ENCODE data around the gene DEPDC5.

DEPDC5 gene

DNA sequence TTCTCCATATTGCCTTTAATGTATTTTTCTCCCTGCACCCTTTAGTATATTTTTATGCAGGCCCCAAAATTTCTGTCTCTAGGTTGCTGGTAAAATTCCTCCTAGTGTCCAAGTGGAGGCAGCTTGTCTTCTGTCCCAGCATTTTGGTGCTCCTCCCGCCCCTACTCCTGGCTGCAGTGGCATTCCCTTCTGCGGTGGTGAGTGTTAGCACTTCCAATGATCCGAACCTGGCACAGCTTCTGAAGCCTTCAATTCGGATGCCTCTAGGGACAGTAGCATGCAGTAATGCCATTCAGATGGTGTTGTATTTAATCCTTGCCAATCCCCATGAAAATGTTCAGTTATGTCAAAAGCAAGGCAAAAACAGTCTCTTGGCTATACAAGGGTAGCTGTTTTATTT is 196.4 kb downstream of the DEPDC5 start:
- DNase-seq (ENCODE audit: low read depth), result no peak

DNA sequence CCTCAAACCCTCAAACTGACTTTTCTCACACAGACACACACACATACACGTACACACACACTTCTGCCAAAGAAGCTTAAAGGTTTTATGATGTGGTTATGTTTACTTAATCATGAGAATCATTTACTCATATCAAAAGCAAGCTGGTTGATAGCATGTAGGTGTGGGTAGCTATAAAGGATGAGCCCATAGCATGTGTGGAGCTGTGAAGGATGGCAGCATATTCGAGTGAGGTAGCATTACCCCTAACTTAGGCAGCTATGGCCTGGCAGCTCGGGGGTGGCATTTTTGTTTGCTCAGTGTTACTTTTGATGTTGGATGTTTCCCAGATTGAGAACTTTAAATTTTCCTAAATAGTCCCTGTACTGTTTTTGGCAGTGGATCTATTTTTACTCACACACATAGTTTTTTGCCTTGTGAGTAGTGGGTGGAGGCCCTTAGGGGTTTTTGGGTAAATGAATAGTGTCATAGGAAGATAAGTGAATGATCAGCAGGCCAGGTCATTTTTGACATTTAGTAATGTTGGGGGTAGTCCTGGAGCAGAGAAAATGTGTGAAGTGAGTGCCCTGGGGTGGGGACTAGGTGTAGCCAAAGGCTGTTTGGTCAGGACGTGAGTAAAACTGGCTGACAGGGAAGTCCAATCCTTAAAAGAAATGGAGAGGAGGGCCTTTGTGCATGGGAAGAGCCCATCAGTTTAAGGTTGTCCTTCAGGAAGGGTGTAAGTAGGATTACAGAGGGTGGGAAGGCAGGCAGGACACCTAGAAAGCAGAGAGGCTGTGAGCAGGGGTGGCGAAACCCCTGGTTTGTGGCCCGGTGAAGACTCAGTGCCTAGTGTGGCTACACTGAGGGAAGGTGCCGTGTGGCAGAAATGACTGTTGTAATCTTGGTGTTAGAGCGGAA is 197.6 kb downstream of the DEPDC5 start:
- DNase-seq (ENCODE audit: low read depth), result no peak

- DNase-seq (ENCODE audit: low read depth), result peak; percentile 43
Measured at GRCh38 chr22:31952094-31952401, 198.2 kb downstream of the DEPDC5 start.

GRCh38 chr22:31952472-31952871 is 198.7 kb downstream of the DEPDC5 start:
- DNase-seq (ENCODE audit: low read depth), result peak; percentile 91

GRCh38 chr22:31953261-31953660 is 199.4 kb downstream of the DEPDC5 start:
- DNase-seq (ENCODE audit: low read depth), result no peak

DNA sequence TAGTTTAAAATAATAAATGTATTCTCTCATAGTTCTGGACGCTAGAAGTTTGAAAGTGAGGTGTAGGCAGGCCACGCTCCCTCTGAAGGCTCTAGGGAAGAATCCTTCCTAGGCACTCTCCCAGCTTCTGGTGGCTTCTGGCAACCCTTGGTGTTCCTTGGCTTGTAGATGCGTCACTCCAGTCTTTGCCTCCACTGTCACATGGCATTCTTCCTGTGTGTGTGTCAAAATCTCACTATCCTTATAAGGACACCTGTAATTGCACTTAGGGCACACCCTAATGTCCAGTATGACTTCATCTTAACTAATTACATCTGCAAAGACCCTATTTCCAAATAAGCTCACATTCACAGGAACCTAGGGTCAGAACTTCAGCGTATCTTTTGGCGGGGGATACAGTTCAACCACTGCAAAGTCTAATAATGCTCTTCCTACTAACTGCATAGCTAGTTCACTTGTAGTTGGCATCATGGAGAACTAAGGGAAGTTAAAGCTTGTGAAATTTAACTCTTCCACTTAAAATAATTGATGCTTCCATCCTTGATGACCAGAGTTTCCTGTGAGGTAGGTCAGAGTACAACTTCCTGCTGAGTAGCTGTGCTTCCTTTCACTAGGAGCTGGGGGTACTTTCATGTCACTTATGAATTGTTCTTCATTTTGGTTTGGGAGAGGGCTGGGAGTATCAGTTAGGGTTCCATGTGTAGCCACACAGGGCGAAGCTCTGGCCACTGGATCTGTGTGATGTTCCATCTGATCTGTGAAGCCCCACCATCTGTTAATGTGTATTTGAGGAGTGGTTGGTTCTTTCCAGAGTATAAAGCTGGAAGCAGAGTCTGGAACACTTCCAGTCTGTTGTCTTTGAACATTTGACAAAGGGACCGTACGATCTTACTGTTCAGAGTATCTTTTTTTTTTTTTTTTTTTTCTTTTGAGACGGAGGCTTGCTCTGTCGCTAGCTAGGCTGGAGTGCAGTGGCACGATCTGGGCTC is 201.0 kb downstream of the DEPDC5 start:
- DNase-seq (ENCODE audit: low read depth), result no peak

DNA sequence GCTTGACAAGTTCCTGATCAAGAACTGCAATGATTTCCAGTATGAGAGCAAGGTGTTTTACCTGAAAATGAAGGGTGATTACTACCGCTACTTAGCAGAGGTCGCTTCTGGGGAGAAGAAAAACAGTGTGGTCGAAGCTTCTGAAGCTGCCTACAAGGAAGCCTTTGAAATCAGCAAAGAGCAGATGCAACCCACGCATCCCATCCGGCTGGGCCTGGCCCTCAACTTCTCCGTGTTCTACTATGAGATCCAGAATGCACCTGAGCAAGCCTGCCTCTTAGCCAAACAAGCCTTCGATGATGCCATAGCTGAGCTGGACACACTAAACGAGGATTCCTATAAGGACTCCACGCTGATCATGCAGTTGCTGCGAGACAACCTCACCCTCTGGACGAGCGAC is 202.5 kb downstream of the DEPDC5 start:
- no peak for DNase-seq (ENCODE audit: low read depth)

Measured in ELR (cell line).